Mononuclear cell (primary cell): Measurements from ENCODE around the gene TCF25. TPM values are rescaled to one million over a fixed set of nuclear protein-coding genes. Genes with fewer than 3 reads are reported as not detected.
A peak's percentile ranks its signal among the peaks of the same experiment; 100 is the strongest.
"Not testable (repeated sequence)": the region's sequence is repeated elsewhere in the genome, so short reads cannot be mapped to it uniquely, and the experiment has no call there.

ENCODE experiments used
- H3K27me3 ChIP-seq: 2 replicates; pipeline ENCODE4 v1.6.0; 2011; ENCODE audit warnings: low read length, control low read depth; ENCODE audit not compliant: insufficient read depth
- H3K4me1 ChIP-seq: 2 replicates; pipeline ENCODE4 v1.5.1; 2011; ENCODE audit warnings: mild to moderate bottlenecking, low read length, control low read depth; ENCODE audit not compliant: insufficient read depth
- H3K4me3 ChIP-seq: 2 replicates; pipeline ENCODE4 v1.5.1; 2011; ENCODE audit warnings: mild to moderate bottlenecking, low read length, moderate library complexity
- H3K9me3 ChIP-seq: 2 replicates; pipeline ENCODE4 v1.5.1; 2011; ENCODE audit warnings: low read depth, mild to moderate bottlenecking, control low read depth, low read length
- total RNA-seq: library from RNA; depleted of rRNA; stranded (reverse); fragments of >200 nt; gene quantifications from one replicate; pipeline ENCODE4 v1.2.3, GENCODE V29; 2012

The TCF25 gene
- 148 TPM for total RNA-seq

DNA sequence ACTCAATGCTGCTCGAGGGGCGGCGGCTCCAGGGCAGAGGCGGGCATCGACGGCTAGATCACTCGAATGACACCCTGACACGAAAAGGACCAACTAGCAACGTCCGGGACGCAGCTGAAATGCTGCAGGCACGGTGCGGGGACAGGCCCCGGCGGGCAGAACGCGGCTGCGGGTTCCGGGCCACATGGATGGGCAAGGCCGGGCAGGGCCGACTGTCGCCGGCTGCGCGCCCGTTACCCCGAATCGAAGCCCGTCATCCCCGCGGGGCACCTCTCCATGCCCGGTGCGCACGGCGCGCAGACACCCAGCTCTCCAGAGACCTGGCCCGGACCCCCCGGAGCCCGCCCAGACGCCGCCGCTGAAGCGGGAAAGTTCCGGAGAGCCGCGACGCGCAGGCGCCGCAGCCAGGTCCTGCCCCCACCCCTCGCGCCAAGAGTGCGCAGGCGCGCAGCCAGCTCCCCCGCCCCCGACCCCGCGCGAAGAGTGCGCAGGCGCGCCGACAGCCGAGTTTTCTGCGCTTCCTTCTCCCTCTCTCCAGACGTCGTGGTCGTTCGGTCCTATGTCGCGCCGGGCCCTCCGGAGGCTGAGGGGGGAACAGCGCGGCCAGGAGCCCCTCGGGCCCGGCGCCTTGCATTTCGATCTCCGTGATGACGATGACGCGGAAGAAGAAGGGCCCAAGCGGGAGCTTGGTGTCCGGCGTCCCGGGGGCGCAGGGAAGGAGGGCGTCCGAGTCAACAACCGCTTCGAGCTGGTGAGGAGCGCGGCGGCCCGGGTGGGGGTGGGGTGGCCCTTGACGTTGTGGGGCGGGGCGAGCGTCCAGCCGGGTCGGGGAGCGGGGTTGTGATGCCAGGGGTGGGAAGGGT, at the start of gene TCF25:
TCF25 (plus strand) TSS at position 484 of the 863 bp plus-strand sequence; CDS start at position 560, 76 bp downstream.
- H3K9me3 ChIP-seq: no peaks in the 10 kb centered on the region
- H3K4me3 ChIP-seq: peak within 1 kb of the TSS; percentile 87
- H3K27me3 ChIP-seq: no peaks in the 10 kb centered on the region
- H3K4me1 ChIP-seq: peaks cover 25% of the 10 kb centered on the region

GRCh38 chr16:89823824-89824148, 49.6 kb upstream of the TCF25 start:
- H3K4me1 ChIP-seq, H3K9me3 ChIP-seq, H3K4me3 ChIP-seq, H3K27me3 ChIP-seq: not testable (repeated sequence)

DNA sequence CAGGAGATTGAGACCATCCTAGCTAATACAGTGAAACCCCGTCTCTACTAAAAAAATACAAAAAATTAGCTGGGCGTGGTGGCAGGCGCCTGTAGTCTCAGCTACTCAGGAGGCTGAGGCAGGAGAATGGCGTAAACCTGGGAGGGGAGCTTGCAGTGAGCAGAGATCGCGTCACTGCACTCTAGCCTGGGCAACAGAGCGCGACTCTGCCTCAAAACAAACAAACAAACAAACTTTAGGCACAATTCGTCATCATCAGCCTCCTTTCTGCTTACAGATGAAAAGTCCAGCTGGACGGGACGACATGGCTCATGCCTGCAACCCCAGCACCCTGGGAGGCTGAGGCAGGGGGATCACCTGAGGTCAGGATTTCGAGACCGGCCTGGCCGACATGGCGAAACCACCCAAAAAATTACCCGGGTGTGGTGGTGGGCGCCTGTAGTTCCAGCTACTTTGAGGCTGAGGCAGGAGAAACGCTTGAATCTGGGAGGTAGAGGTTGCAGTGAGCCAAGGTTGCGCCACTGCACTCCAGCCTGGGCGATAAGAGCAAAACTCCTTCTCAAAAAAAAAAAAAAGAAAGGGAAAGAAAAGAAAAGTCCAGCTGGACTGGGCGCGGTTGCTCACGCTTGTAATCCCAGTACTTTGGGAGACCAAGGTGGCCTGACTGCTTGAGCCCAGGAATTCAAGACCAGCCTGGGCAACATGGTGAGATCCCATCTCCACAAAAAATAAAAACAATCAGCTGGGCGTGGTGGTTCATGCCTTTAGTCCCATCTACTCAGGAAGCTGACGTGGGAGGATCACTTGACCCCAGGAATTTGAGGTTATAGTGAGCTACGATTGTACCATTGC, 46.6 kb upstream of the TCF25 start:
- H3K27me3 ChIP-seq: peaks cover 8% of the 10 kb centered on the region
- H3K4me1 ChIP-seq: peaks cover 8% of the 10 kb centered on the region
- H3K9me3 ChIP-seq: no peaks in the 10 kb centered on the region
- H3K4me3 ChIP-seq: no peak overlapping the region

DNA sequence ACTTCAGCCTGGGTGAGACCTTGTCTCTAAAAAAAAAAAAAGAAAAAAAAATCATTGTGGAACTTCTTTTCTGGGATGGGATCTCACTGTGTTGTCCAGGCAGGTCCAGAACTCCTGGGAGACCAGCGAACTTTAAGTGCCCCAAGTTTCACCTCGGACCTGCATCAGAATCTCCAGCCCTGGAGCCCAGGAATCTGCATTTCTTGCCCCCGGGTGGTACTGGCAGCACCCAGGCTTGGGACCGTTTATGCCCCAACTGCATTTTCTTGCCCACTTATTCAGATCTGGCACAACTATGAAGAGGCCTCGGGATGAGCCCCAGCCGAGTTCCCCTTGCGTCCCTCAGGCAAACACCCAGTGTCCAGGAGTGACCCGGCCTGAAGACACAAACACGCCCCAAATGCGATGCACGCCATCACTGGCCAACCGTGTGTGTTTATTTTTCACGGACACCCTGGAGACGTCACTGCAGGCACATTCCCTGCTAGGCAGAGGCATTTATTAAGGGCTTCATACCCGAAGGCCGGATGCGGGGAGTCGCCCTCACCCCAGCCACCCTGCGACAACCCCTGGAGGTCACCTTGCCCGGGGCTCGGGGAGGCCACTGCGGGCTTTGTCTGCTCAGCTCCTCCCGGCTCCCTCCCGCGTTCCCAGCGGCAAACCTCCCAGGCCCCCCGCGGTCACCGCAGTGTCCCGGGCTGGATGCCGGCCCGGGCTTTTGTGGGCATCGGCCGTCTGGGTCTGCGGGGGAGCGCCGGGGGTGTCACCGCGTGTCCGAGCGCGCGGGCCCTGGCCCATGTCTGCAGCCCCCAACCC, 45.8 kb upstream of the TCF25 start:
- peaks cover 8% of the 10 kb centered on the region for H3K4me1 ChIP-seq
- no peaks in the 10 kb centered on the region for H3K9me3 ChIP-seq
- H3K27me3 ChIP-seq: peaks cover 8% of the 10 kb centered on the region
- no peak overlapping the region for H3K4me3 ChIP-seq

- Histone ChIP-seq H3K4me3 (no peak within 1 kb of the TSS), H3K4me1 (peaks cover 8% of the 10 kb centered on the region), H3K27me3 (peaks cover 8% of the 10 kb centered on the region), H3K9me3 (no peaks in the 10 kb centered on the region)
Measured at GRCh38 chr16:89828199-89828869, 45.1 kb upstream of the TCF25 start, which contains the start of gene SPIRE2. Gene SPIRE2 (plus strand): TSS chr16:89828475. CDS start chr16:89828551, 76 bp downstream.

- no peak overlapping the region for H3K4me3 ChIP-seq
- no peaks in the 10 kb centered on the region for H3K9me3 ChIP-seq
- peaks cover 8% of the 10 kb centered on the region for H3K27me3 ChIP-seq
- peaks cover 8% of the 10 kb centered on the region for H3K4me1 ChIP-seq
Measured at GRCh38 chr16:89828870-89829629, 44.3 kb upstream of the TCF25 start.

GRCh38 chr16:89829630-89830437, 43.6 kb upstream of the TCF25 start:
- Histone ChIP-seq H3K4me3 (no peak overlapping the region), H3K4me1 (peaks cover 8% of the 10 kb centered on the region), H3K9me3 (no peaks in the 10 kb centered on the region), H3K27me3 (peaks cover 8% of the 10 kb centered on the region)

GRCh38 chr16:89831810-89832328, 41.5 kb upstream of the TCF25 start:
- Histone ChIP-seq H3K4me3 (no peak overlapping the region), H3K9me3 (no peaks in the 10 kb centered on the region), H3K27me3 (peaks cover 8% of the 10 kb centered on the region), H3K4me1 (peaks cover 9% of the 10 kb centered on the region)

- not testable (repeated sequence) for H3K4me3 ChIP-seq, H3K27me3 ChIP-seq, H3K9me3 ChIP-seq
- peaks cover 23% of the 10 kb centered on the region for H3K4me1 ChIP-seq
Measured at GRCh38 chr16:89833664-89834363, 39.6 kb upstream of the TCF25 start.

DNA sequence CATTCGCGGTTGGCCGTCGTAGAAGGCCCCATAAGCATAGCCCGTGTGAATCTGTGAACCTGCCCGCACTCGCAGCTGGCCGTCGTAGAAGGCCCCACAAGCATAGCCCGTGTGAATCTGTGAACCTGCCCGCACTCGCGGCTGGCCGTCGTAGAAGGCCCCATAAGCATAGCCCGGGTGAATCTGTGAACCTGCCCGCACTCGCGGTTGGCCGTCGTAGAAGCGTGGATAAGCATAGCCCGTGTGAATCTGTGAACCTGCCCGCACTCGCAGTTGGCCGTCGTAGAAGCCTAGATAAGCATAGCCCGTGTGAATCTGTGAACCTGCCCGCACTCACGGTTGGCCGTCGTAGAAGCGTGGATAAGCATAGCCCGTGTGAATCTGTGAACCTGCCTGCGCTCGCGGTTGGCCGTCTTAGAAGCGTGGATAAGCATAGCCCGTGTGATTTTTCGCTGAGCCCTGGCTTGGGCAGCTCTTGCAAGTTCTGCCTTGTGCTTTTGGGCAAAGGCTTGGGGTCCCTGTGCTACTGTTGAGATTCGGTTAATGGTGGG, 38.5 kb upstream of the TCF25 start:
- H3K4me1 ChIP-seq: peaks cover 21% of the 10 kb centered on the region
- not testable (repeated sequence) for H3K27me3 ChIP-seq, H3K9me3 ChIP-seq, H3K4me3 ChIP-seq

DNA sequence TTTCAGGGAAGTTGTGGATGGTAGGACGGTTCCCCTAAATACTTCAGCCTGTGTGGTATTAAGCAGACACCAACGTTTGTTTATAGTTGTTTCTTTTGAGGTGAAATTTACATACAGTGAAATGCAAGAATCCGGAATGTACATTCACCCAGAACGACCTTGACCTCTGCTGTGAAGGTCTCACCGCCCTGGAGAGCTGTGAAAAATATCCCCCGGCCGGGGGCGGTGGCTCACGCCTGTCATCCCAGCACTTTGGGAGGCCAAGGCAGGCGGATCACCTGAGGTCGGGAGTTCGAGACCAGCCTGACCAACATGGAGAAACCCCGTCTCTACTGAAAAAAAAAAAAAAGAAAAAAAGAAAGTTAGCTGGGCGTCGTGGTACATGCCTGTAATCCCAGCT, 36.9 kb upstream of the TCF25 start:
- peaks cover 21% of the 10 kb centered on the region for H3K4me1 ChIP-seq
- H3K4me3 ChIP-seq, H3K9me3 ChIP-seq, H3K27me3 ChIP-seq: not testable (repeated sequence)

GRCh38 chr16:89837014-89837546, 36.3 kb upstream of the TCF25 start:
- H3K4me3 ChIP-seq: no peak overlapping the region
- H3K27me3 ChIP-seq: no peaks in the 10 kb centered on the region
- peaks cover 21% of the 10 kb centered on the region for H3K4me1 ChIP-seq
- no peaks in the 10 kb centered on the region for H3K9me3 ChIP-seq
